ENCODE measurements around the gene LMF1. TPM values are rescaled to one million over a fixed set of nuclear protein-coding genes. Genes with fewer than 3 reads are reported as not detected.

The LMF1 gene
- total RNA-seq, 1 donor from 2014 or later = 11.4 TPM

DNA sequence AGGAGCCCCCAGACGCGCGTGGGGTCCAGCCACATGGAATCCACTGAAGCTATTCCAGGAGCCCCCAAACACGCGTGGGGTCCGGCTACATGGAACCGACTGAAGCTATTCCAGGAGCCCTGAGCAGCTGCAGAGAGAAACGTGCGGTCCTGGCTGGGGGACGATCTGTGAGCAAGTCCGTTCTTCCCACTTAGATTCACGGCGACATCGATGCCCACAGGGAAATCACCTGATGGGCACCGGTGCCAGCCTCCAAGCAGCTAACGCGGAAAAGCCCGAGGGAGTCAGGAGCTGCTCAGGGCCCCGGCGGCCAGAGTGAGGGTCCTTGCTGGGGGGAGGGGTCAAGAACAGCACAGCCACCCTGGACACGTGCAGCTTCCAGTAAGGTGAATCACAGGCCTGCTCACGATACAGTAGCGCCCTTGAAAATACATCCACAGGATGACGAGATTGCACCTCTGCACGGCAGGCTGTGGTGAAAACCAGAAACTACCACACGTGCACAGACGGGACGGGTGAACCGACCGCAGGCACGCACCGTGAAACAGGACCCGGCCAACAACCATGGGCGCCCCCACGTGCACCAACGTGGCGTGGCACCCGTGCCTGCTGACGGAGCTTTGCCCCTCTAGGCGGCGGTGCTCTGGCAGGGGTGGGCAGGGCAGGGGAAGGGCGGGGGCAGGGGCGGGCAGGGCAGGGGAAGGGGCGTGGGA lies 92.6 kb downstream of the LMF1 start:
- ATAC-seq = peak; percentile 19

DNA sequence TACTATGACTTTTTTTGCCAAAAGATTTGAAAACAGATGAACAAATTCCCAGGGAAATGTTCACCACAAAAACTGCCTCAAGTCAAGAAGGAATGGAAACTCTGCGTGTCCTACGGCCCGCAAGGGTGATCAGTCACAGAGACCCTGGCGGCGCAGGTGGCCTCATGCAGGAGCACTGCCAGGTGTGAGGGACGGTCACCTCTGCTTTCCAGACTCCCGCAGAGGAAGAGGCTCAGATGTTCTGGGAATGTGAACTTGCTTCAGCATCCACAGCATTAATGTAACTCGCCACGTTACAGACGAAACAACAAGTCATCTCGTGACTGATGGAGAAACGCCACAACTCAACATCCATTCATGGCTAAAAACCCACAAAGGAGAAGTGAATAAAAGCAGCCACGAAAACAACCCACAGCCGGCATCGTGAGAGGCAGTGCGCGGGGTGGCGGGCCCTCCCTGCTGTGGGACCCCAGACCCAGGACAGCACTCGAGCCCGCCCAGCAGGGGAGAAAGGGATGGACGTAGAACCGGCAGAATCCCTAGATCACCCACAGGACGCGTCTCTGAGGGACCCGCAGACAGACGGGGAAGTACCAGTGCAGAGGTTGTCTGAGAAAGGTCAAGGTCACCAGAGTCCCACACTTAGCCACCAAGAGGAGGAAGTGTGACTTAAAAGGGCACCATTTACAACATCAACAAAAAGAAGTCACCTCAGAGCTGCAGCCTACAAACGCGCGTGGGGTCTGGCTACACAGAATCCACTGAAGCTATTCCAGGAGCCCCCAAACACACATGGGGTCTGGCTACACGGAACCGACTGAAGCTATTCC lies 93.3 kb downstream of the LMF1 start:
- ATAC-seq = no peak

DNA sequence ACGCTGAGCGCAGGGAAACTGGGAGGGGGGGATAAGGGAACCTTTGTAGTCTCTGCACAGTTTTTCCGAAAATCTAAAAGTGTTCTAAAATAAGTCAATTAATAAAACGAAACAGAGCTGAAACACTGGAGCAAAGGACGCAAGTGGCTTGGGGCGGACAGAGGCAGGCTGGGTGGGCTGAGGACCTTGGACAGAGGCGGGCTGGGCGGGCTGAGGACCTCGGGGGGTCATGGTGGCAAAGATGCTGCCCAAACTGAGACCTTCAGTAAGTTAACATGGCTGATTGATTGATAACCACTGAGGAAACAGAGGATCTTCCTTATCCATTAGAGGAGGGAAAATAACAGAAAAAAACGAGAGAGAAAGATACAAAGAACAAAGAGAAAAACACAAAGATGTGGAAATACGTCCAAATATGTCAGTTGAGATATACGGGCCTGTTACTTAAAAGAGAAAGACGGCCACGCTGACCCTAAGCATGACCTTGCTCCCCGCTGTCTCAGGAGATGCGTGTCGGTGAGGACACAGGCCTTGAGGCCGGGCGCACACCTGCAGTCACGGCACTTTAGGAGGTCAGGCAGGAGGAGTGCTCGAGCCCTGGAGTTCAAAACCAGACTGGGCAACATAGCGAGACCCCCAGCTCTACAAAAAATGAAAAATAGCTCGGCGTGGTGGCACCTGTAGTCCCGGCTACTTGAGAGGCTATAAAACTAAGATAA lies 94.1 kb downstream of the LMF1 start:
- ATAC-seq = no peak

DNA sequence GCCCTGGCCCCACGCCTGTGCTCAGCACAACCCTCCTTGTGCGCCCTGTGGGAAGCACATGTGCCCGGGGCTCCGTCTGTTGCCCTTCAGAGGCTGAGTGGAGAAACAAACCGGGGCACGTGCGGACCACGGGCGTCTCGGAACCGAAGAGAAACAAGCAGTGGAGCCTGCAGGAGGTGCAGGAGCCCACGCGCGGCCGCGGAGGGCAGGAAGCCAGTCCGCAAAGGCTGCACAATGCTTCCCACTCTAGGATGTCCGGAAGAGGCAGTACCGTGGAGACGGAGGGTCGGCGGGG lies 94.8 kb downstream of the LMF1 start:
- ATAC-seq = no peak

DNA sequence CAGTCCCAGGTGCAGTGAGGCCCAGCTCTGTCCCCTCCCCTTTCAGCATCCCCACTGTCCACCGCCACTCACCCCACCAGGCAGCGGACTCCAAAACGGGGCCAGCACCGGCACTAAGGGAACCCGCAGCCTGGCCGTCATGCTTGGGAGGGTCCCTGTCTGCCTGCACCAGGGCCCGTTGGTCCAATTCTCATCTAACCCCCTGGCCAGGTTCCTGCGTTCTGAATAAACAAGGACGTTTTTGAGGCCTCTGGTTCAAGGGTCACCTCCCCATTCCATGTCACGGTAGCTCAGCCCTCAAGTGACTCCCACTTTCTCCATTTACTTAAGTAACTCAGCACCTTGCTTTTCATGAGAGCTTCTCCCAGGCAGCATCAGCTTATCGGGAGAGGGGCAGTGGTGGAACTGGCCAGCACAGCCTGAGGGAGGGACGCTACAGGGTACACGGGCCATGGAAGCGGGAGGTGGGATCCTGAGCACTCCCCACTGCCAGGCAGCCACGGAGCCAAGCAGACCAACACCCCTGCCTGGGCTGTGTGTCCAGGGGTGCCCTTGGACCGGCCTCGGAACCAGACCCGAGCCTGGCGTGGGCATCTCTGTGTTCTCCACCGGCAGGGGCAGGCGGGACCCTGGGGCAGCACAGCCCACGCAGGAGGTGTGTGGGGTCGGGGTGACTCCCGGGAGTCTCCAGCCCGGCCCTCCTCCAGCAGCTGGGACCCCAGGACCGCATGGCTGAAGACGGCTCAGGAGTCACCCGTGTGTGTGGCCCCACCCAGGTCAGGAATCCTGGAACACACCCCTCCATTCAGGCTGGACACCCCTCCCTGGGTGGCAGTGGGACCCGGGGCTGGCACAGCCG lies 95.4 kb downstream of the LMF1 start:
- ATAC-seq = no peak

DNA sequence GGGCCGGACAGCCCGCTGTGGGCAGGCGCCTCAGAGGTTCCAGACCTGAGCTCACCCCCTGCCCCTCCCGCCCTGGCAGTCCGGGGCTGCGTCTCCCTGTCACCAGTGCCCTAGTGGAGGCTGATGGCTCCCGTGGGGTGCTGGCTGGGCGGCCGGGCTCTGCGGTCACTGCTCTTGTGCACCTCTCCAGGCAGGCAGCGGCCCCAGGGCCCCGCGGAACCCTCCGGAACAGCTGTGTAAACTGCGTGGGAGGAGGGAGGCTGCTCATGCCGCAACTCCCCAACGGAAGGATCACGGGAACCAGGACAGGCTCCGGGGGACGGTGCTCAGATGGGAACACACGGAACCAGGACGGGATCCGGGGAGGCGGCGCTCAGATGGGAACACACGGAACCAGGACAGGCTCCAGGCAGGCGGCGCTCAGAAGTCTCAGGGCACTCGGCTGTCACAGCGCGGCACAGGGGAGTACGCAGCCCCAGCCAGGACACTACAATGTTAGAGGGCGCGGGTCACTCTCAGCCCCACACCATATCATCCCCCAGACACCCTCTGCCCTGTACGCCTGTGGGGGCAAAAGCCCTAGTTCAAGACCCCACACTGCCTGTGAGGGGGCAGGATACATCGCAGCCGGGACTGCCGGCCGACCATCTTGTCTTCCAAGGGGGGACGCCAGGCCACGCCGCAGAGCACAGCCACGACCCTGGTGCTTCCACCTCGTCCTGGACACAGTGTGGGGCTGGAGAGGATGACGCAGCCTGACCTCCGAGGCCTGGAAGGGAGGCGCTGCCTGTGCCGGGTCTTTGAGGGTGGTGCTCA lies 96.2 kb downstream of the LMF1 start:
- ATAC-seq = no peak

DNA sequence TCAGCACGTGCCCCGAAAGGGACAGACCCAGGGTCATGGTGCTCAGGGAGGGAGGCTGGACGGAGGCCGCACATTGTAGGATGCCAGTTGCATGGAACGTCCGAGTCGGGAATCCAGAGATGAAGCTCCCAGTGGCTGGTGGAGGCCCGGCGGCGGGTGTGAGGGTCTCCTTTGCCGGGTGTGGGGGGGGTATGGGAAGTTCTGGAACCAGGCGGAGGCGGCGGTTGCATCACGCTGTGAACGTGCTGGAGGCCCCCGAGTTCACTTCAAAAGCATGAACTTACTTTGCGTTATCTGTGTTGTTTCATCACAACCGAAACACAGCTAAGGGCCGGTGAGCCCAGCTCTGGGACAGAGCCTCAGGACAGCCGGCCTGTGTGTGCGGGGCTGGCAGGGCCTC lies 96.9 kb downstream of the LMF1 start:
- ATAC-seq = no peak

DNA sequence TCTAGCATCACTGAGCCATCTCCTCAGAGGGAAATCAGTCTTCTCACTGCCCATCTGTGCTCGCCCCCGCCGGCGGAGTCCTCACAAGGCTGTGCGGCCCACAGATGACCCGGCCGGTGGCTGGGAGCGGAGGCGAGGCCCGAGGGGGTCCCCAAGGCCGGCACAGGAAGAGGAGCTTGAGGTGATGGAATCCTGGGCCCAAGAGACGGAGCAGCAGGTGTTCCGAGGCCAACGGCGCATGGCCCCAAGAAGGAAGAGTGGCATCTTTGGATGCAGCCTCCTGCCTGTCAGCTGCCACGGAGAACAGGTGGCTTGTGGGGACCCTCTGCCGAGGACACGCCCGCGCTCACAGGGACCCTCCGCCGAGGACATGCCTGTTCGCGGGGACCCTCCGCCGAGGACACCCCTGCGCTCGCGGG lies 97.5 kb downstream of the LMF1 start:
- ATAC-seq = no peak

DNA sequence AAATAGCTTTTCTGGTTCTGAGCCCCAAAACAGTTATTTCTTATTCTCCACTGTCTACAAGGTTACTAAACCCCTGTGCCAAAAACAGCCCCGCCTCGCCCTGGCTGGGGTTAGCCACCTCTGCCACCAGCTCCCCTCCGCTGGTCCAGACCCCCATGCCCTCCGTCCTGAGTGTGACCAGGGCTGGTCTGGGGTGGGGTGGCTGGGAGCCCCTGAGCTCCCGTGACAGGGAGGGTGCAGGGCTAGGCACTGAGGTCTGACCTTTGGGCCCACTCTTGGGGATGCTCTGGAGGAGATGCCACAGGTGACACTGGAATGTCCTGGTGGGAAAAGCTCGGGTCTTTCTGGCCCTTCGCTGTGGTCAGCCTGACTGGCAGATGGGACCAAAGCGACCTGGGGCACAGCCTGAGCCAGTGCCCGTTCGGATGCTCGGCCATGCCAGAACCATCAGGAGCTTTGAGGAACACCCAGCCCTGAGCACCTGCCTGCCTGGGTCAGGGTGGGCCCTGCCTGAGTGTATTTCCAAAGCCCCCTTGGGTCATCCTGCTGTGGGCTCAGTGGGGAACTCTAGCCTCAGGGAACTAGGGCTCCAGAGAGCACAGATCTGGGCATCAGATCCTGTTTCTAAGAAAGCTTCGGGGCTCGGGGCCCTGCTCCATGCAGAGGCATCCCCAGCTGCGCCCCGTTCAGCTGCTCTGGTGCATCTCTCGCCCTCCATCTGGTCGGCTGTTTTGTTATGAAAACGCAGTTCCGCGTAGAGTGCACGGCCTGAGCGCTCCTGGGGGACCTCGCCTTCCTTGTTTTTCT lies 98.1 kb downstream of the LMF1 start:
- no peak for ATAC-seq

DNA sequence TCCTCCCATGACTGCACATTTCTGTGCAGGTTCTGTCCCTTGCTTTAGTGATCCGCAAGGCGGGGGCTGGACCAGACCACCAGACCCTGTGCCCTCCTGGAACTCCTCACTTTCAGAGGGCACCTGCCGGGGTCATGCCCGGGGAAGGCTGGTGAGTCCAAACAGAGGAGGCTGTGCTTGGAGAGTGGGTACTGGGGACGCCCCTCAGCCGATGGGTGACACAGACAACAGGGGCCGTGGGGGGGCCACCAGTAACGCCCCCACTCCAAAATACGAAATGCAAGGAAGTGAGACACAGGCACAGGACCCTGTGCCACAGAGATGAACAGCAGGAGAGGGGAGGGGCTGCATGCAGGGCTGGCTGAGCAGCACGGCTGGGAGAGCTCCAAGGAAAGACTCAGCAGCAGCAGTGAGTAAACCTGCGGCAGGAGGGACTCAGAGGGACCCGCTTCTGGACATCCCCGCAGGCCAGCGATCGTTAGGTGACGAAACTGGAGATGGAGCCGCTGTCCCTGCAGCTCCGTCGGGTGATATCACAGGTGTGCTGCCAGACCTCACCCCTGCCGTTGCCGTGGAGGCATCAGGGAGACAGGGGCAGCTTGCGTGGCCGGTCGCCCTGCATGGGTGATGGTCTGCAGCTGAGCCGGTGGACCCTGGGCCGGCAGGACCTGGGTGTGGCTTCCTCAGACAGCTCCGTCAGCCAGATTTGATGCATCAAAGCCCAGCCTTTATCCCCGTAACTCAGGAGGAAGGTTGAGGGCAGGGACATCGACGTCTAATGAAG lies 99.0 kb downstream of the LMF1 start:
- ATAC-seq = no peak

DNA sequence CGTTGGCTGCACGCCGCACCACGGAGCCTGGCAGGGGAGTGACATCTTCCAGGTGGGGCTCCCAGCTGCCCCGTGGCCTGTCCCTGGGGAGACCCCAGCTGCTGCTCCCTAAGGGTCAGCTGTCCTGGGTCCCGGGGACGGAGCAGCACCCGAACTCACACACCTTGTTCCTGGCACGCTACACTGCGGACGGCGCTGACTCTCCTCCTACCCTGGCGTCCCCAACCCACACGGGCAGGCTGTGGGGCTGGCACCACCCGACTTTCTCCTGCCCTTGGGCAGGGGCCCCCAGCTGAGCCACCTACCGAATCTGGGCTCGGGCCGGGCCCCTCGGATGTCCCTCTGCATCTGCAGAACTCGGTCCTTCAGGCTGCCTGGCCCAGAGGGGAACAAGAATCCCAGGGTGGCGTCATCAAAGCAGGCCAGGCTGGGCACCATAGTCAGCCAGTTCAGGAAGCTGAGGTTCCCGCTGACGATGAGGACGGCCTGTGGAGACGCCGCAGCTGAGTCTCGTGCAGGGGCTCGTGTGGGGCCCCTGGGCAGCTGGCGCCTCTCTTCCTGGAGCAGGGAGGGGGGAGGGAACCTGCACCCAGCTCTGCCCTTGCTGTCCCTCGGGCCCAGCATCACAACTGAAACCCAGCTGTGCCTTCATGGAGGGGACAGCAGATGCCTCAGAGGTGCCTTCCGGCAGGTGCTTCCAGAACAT lies 99.8 kb downstream of the LMF1 start:
- no peak for ATAC-seq

DNA sequence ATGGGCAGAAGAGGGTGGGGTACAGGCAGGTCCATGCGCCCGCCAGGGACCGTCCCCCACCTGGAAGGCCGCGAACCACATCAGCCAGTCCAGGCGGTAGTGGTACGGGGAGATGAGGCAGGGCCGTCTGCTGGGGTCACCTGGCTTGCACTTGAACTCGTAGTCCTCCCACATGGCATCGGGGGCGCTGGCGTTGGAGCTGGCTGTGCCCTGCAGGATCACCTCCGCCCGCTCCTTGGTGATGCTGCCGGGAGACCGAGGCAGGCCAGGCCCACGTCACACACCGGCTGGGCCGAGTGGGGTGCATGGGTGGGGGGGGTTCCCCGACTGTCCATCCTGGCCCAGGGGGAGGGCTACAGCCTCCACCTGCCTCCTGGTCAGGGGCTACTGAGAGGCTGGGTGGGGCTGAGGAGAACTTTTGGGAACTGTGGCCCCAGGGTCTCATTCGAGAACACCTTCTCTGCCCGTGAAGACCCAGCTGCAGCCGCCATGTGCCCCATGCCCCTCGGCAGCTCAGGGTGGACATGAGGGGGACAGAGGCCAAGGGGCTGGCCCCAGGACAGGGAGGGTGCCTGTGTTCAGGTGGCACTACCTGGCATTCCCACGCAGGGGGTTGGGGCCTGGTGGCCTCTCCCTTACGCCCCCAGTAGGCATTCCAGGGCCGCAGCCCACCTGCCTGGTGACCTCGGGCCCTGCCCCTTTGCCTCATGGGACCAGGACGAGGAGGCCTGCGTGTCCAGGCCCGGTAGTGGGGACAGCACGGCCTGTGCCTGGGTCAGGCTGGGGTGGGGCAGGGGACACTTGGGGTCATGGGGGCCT lies 100.8 kb downstream of the LMF1 start:
- ATAC-seq = peak; percentile 18

DNA sequence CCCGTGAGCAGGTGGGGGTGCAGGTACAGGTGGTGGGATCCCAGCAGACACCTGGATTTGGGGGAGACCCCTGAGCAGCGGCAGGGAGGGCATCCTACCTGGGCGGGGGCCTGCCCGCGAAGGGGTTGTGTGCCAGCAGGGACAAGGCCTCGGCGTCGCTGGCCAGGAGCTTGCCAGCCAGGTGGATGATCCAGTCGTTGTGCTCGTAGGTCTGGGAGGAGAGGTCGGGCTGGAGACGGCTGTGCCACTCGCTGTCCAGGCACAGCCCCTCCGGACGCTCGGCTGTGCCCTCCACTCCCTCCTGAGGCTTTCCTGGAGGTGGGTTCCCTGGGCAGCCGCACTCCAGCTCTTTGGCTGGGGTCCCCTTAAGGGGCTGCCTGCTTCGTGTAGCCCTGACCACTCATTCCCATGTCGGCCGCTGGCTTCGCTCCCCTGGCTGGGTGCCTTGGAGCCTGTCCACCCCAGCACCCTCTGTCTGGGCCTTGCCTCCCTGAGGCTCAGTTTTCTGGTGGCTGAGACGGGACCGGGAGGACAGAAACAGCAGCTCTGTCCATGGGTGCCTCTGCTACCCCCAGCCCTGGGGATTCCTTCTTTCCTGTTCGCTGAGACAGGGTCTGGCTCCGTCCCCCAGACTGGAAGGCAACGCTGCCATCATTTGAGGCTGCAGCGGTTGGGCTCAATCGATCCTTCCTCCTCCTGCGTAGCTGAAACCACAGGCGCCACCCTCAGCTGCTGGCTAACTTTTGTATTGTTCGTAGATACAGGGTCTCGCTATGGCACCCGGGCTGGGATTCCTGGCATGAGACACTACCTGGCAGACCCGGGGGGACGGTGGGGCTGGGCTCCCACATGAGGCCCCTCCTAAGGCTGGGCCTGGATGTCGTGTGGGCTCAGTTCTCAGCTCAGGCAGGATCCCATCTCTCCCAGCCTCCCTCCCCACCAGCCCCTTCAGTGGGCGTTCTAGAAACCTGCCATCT lies 101.7 kb downstream of the LMF1 start:
- no peak for ATAC-seq

DNA sequence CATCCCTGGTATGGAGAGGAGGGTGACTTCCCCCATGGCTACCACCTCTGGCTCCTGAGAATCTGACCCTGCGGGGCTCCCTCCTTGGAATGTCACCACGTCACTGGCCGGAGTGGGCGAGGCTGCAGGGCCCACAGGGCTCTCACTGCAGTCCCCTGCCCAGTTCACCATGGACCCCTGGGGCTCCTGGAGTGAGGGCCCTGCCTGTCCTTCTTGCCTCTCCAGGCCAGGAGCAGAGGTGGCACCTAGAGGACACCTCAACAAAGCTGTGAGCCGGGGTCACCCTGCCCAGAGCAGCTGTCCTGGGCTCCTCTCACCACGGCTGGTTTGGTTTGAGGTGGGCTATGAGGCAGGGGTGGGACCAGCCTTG lies 102.4 kb downstream of the LMF1 start:
- ATAC-seq = no peak

DNA sequence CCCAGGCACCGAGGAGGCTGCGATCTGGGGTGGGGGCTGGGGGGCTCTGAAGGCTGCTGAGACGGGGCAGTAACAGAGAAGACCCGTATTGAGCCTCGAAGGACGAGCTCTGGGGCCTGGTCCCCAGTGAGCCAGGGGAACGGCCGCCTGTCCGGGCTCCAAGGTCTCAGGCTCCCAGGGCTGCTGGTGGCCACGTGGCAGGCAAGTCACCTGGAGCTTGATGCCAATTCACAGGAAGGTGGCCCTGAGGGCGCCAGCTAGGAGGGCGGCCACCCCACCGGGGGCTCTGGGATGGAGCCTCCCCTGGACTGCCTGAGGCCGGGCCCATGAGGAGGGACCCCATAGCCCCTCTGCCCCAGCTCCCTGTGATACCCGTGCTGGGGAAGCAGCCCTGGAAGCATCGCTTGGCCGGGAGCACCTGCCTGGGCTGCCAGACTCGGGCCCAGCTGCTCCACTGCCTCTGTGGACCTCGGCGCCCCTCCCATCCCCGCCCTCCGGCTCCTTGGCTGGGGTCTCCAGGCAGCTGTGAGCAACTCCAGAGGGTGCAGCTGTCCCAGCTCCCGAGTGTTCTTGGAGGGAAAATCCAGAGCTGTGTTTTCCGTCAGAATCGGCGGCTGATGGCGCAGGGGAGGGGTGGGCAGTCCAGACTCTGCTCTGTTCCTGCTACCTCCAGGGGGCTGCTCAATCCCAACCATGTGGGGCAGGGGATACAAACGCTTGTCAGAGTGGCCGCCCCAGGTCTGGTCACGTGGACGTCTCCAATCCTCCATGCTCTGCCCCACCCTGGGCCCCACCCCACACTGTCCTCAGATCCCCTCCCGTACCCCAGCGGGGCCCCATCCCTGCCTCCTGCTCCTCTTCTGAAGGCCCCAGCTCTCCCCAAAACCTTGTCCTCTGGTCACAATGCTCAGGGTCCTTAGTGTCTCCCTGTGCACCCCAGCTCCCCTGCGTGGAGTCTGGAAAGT lies 103.1 kb downstream of the LMF1 start:
- no peak for ATAC-seq

DNA sequence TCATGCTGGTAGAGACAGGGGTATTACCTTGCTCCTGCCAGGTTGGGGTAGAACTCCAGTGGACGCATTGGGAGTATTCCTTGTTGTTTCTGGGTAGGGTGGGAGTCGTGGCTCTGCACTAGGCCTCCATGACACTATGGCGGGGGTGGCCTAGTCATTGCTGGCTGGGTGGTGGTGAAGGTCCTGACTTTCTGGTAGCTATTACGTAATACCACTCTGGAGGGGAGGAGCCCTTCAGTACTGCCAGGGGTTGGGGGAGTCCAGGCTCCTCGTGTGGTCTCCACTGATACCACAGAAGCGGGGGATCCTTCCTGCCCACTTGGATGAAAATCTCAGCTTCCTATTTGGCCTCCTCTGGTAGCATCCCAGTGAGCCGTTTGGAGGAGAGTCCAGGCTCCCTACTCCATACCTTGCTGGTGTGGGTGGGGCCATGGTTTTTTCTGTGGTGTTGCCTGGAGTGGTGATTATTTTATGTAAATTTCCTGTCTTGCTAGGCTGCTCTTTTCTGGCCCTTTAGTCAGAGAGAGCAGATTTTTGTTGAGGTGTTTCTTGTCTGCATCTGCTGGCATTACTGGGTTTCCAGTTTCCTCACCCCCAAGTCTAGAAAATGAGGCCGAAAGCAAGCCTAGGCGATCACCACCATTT lies 104.4 kb downstream of the LMF1 start:
- ATAC-seq = no peak

Measured in esophagus mucosa (tissue), 1 donor.